Activated CD4-positive, alpha-beta T cell treated with anti-CD3 and anti-CD28 coated beads for 36 hours (primary cell): ENCODE measurements around the gene GAA. TPM values are rescaled to one million over a fixed set of nuclear protein-coding genes. Genes with fewer than 3 reads are reported as not detected.

Source experiments
- ATAC-seq: fragments of 200-7000 bp; cut with Tn5 transposase; one replicate; pipeline ENCODE4 v1.10.0; 2021; ENCODE audit warnings: mild to moderate bottlenecking, moderate library complexity
- CTCF ChIA-PET: fragments of 350-600 bp; sonication (Branson Sonifier 250); formaldehyde crosslinking; loops from one replicate; lab custom pipeline; 2021; ENCODE audit warnings: antibody characterized with exemption; lab: Charles Lee
- POLR2A ChIA-PET: fragments of 350-600 bp; sonication (Branson Sonifier 250); formaldehyde crosslinking; loops from one replicate; lab custom pipeline; 2021; ENCODE audit warnings: antibody characterized with exemption, inconsistent platforms; lab: Charles Lee
- DNase-seq: peaks from one replicate; pipeline ENCODE4 v3.0.0-alpha.2; 2020
- H3K27ac Mint-ChIP-seq: one replicate; pipeline ENCODE4 v1.8.0; 2021; ENCODE audit warnings: mixed read lengths
- H3K27me3 Mint-ChIP-seq: one replicate; pipeline ENCODE4 v1.8.0; 2021; ENCODE audit warnings: mixed read lengths
- H3K36me3 Mint-ChIP-seq: one replicate; pipeline ENCODE4 v1.8.0; 2021; ENCODE audit warnings: low read depth, mixed read lengths
- H3K4me1 Mint-ChIP-seq: one replicate; pipeline ENCODE4 v1.8.0; 2021; ENCODE audit warnings: mixed read lengths
- H3K4me3 Mint-ChIP-seq: one replicate; pipeline ENCODE4 v1.8.0; 2021; ENCODE audit warnings: mild to moderate bottlenecking, moderate library complexity, mixed read lengths
- H3K9me3 Mint-ChIP-seq: one replicate; pipeline ENCODE4 v1.8.0; 2021; ENCODE audit warnings: low read depth, mixed read lengths
- intact Hi-C, 2 experiments: fragments of 100-400 bp; cut with DNase I in 1 of 2; cut with micrococcal nuclease in 1 of 2; formaldehyde crosslinking; loops; one replicate each; pipeline versions ENCODE4 v1.14.2 to v1.15.1; 2022 to 2024; cut with DNase I, micrococcal nuclease
- total RNA-seq, 2 experiments: library from RNA; stranded (reverse); gene quantifications; one replicate each; pipeline ENCODE4 v1.2.3, GENCODE V29; 2021

GAA gene
- total RNA-seq, 2 experiments from 2014 or later = 28.4 to 32.8 TPM

DNA sequence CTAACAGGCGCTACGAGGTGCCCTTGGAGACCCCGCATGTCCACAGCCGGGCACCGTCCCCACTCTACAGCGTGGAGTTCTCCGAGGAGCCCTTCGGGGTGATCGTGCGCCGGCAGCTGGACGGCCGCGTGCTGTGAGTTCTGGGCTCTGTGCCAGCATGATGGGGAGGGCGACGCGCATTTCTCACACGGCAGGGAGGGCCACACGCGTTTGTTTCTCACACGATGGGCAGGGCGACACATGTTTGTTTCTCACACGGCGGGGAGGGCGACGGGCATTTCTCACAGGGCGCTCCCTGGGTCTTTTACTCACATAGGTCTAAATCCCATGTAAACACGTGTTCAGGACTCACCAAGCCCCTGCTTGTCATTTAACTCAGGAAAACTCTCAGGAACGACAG lies 4.4 kb downstream of the GAA start:
- no peak for DNase-seq
- H3K36me3 Mint-ChIP-seq = no peaks in the 10 kb centered on the region
- no peak for ATAC-seq
- H3K4me3 Mint-ChIP-seq = no peak overlapping the region
- intact Hi-C loops = loop anchor here in 1 of 2 experiments (10.0 kb wide), 1 partner anchor 439 kb away; the partner anchor contains the start of gene RPTOR
- H3K9me3 Mint-ChIP-seq = no peaks in the 10 kb centered on the region
- H3K27ac Mint-ChIP-seq = no peak overlapping the region
- peaks cover 11% of the 10 kb centered on the region for H3K4me1 Mint-ChIP-seq
- no peaks in the 10 kb centered on the region for H3K27me3 Mint-ChIP-seq
- ChIA-PET CTCF (interaction anchor here (0.7 kb wide), 1 partner anchor 1076 kb away, joined by 3 read pairs; no protein-coding TSS in a partner anchor), POLR2A (interaction anchor here (0.6 to 1.0 kb wide), 2 partner anchors 23 to 38 kb away, joined by 3 read pairs; no protein-coding TSS in a partner anchor)

DNA sequence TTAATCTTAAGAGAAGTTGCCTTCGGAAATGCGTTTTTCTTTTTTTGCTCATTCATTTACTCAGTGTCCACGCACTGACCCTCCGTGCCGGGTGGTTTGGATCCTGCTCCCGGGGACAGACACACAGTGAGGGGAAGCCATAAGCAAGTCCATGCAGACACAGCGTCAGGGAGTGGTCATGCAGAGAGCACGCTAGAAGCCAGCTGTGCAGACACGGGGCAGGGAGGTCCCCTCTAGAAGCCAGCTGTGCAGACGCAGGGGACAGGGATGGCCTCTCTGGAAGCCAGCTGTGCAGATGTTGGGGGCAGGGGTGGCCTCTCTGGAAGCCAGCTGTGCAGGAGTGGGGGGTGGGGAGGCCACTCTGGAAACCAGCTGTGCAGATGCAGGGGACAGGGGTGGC lies 4.8 kb downstream of the GAA start:
- no peaks in the 10 kb centered on the region for H3K36me3 Mint-ChIP-seq
- no peak overlapping the region for H3K4me3 Mint-ChIP-seq
- H3K27ac Mint-ChIP-seq = no peak overlapping the region
- ATAC-seq = no peak
- no peak for DNase-seq
- peaks cover 9% of the 10 kb centered on the region for H3K4me1 Mint-ChIP-seq
- no peaks in the 10 kb centered on the region for H3K27me3 Mint-ChIP-seq
- ChIA-PET POLR2A (interaction anchor here (0.6 to 1.0 kb wide), 2 partner anchors 23 to 38 kb away, joined by 3 read pairs; no protein-coding TSS in a partner anchor), CTCF (interaction anchor here (0.6 to 0.7 kb wide), 2 partner anchors 32 to 1076 kb away, joined by 3 read pairs; no protein-coding TSS in a partner anchor)
- no peaks in the 10 kb centered on the region for H3K9me3 Mint-ChIP-seq
- intact Hi-C loops = loop anchor here in 1 of 2 experiments (10.0 kb wide), 1 partner anchor 439 kb away; the partner anchor contains the start of gene RPTOR

DNA sequence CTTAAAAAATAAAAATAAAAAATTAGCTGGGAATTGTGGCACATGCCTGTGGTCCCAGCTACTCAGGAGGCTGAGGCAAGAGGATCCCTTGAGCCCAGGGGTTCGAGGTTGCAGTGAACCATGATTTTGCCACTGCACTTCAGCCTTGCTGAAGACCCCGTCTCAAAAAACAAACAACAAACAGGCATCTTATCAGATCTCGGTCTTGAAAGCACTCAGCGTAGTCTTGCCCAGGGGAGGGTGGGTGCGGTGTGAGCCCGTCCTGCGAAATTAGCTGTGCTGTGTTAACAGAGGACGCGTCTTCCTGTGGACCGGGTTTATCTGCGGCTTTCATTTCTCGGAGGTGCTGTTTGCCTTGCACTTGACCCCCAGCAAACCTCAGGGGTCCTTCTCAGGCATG lies 5.4 kb downstream of the GAA start:
- intact Hi-C loops = loop anchor here in 1 of 2 experiments (10.0 kb wide), 1 partner anchor 438 kb away; the partner anchor contains the start of gene RPTOR
- Mint-ChIP-seq H3K9me3 (no peaks in the 10 kb centered on the region), H3K36me3 (no peaks in the 10 kb centered on the region), H3K27ac (no peak overlapping the region), H3K27me3 (no peaks in the 10 kb centered on the region), H3K4me1 (peaks cover 9% of the 10 kb centered on the region), H3K4me3 (no peak overlapping the region)
- POLR2A ChIA-PET = interaction anchor here (1.0 kb wide), 1 partner anchor 37 kb away, joined by 3 read pairs; no protein-coding TSS in a partner anchor
- CTCF ChIA-PET = interaction anchor here (0.6 kb wide), 1 partner anchor 32 kb away, joined by 3 read pairs; no protein-coding TSS in a partner anchor
- DNase-seq (no peak), ATAC-seq (no peak)

GRCh38 chr17:80107231-80108021 lies 6.0 kb downstream of the GAA start:
- intact Hi-C loops = loop anchor here in 1 of 2 experiments (10.0 kb wide), 1 partner anchor 437 kb away; the partner anchor contains the start of gene RPTOR
- Mint-ChIP-seq H3K27ac (no peak overlapping the region), H3K4me3 (no peak overlapping the region), H3K9me3 (no peaks in the 10 kb centered on the region), H3K4me1 (peaks cover 4% of the 10 kb centered on the region), H3K27me3 (no peaks in the 10 kb centered on the region), H3K36me3 (no peaks in the 10 kb centered on the region)
- no peak for DNase-seq
- no peak for ATAC-seq
- CTCF ChIA-PET = no interaction called here
- POLR2A ChIA-PET = no interaction called here

DNA sequence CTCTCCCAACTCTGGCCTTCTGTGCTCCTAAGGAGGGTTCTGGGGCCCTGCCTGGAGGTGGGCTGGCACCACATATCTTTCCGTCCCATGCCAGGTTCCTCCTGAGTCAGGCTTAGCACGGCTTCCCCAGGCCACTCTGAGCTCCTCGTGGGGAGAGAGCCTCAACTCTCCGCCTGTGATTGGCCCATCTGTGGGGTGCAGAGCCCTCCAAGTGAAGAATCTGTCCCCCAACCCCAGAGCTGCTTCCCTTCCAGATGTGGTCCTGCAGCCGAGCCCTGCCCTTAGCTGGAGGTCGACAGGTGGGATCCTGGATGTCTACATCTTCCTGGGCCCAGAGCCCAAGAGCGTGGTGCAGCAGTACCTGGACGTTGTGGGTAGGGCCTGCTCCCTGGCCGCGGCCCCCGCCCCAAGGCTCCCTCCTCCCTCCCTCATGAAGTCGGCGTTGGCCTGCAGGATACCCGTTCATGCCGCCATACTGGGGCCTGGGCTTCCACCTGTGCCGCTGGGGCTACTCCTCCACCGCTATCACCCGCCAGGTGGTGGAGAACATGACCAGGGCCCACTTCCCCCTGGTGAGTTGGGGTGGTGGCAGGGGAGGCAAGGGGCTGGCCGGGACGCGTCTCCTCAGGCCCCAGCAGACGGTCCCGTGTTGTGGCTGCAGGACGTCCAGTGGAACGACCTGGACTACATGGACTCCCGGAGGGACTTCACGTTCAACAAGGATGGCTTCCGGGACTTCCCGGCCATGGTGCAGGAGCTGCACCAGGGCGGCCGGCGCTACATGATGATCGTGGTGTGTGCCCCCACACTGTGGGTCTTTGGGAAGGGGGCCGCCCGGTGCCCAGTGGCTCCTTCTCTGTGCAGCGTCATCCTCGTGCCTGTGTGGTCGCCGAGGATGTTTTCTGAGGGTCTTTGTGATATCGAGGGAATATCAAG lies 6.9 kb downstream of the GAA start:
- POLR2A ChIA-PET = no interaction called here
- Mint-ChIP-seq H3K27me3 (no peaks in the 10 kb centered on the region), H3K27ac (no peak overlapping the region), H3K9me3 (no peaks in the 10 kb centered on the region), H3K36me3 (no peaks in the 10 kb centered on the region), H3K4me3 (no peak overlapping the region), H3K4me1 (no peaks in the 10 kb centered on the region)
- CTCF ChIA-PET = no interaction called here
- ATAC-seq (no peak), DNase-seq (no peak)
- intact Hi-C loops = loop anchor here in 1 of 2 experiments (10.0 kb wide), 1 partner anchor 436 kb away; the partner anchor contains the start of gene RPTOR

GRCh38 chr17:80109066-80109660 lies 7.8 kb downstream of the GAA start:
- Mint-ChIP-seq H3K9me3 (no peaks in the 10 kb centered on the region), H3K27ac (no peak overlapping the region), H3K4me1 (no peaks in the 10 kb centered on the region), H3K27me3 (no peaks in the 10 kb centered on the region), H3K4me3 (no peak overlapping the region), H3K36me3 (no peaks in the 10 kb centered on the region)
- DNase-seq (no peak), ATAC-seq (no peak)
- ChIA-PET CTCF (interaction anchor here (1.9 kb wide), 1 partner anchor 8 kb away, joined by 6 read pairs; the partner anchor contains the start of gene GAA), POLR2A (no interaction called here)
- intact Hi-C loops = loop anchor here in 1 of 2 experiments (10.0 kb wide), 1 partner anchor 436 kb away; the partner anchor contains the start of gene RPTOR

GRCh38 chr17:80109713-80110446 lies 8.5 kb downstream of the GAA start:
- no peak for DNase-seq
- no peaks in the 10 kb centered on the region for H3K36me3 Mint-ChIP-seq
- no peak for ATAC-seq
- H3K27ac Mint-ChIP-seq = no peak overlapping the region
- CTCF ChIA-PET = interaction anchor here (0.6 to 1.9 kb wide), 2 partner anchors 9 to 76 kb away, joined by 3 to 6 read pairs; partner anchors contain the start of gene GAA
- H3K27me3 Mint-ChIP-seq = no peaks in the 10 kb centered on the region
- H3K4me1 Mint-ChIP-seq = no peaks in the 10 kb centered on the region
- H3K4me3 Mint-ChIP-seq = no peak overlapping the region
- POLR2A ChIA-PET = no interaction called here
- H3K9me3 Mint-ChIP-seq = no peaks in the 10 kb centered on the region
- intact Hi-C loops = loop anchor here in 1 of 2 experiments (10.0 kb wide), 1 partner anchor 435 kb away; the partner anchor contains the start of gene RPTOR

GRCh38 chr17:80110447-80110812 lies 9.0 kb downstream of the GAA start:
- intact Hi-C loops = no loop called here
- POLR2A ChIA-PET = no interaction called here
- peaks cover 2% of the 10 kb centered on the region for H3K9me3 Mint-ChIP-seq
- H3K4me3 Mint-ChIP-seq = no peak overlapping the region
- no peak overlapping the region for H3K27ac Mint-ChIP-seq
- CTCF ChIA-PET = interaction anchor here (0.6 to 1.9 kb wide), 2 partner anchors 9 to 77 kb away, joined by 3 to 6 read pairs; partner anchors contain the start of gene GAA
- no peak for DNase-seq
- H3K36me3 Mint-ChIP-seq = no peaks in the 10 kb centered on the region
- no peak for ATAC-seq
- no peaks in the 10 kb centered on the region for H3K27me3 Mint-ChIP-seq
- no peaks in the 10 kb centered on the region for H3K4me1 Mint-ChIP-seq

GRCh38 chr17:80110927-80111701 lies 9.7 kb downstream of the GAA start:
- H3K4me3 Mint-ChIP-seq = no peak overlapping the region
- ChIA-PET POLR2A (interaction anchor here (0.7 kb wide), 1 partner anchor 28 kb away, joined by 3 read pairs; no protein-coding TSS in a partner anchor), CTCF (no interaction called here)
- H3K27ac Mint-ChIP-seq = no peak overlapping the region
- no peaks in the 10 kb centered on the region for H3K36me3 Mint-ChIP-seq
- H3K9me3 Mint-ChIP-seq = peaks cover 2% of the 10 kb centered on the region
- intact Hi-C loops = no loop called here
- DNase-seq = no peak
- H3K4me1 Mint-ChIP-seq = no peaks in the 10 kb centered on the region
- ATAC-seq = no peak
- no peaks in the 10 kb centered on the region for H3K27me3 Mint-ChIP-seq
